Epithelial cell of proximal tubule (primary cell): ENCODE results near the gene FBXL7. TPM values are rescaled to one million over a fixed set of nuclear protein-coding genes. Genes with fewer than 3 reads are reported as not detected.

Source experiments
- DNase-seq: peaks from one replicate; pipeline ENCODE4 v3.0.0-alpha.2; 2011; ENCODE audit warnings: low read depth
- H3K4me3 ChIP-seq: 2 replicates; pipeline ENCODE4 v1.5.1; 2011; ENCODE audit warnings: low read depth, mild to moderate bottlenecking, low read length
- CTCF ChIP-seq: conservative IDR thresholded peaks from 2 replicates; pipeline ENCODE4 v1.5.1; 2012; ENCODE audit warnings: low read depth, mild to moderate bottlenecking, low read length
- total RNA-seq: library from RNA; depleted of rRNA; stranded (reverse); fragments of >200 nt; gene quantifications from 2 replicates; pipeline ENCODE4 v1.2.3, GENCODE V29; 2015

The FBXL7 gene
- total RNA-seq, 1 donor from 2014 or later = 5.6 TPM

DNA sequence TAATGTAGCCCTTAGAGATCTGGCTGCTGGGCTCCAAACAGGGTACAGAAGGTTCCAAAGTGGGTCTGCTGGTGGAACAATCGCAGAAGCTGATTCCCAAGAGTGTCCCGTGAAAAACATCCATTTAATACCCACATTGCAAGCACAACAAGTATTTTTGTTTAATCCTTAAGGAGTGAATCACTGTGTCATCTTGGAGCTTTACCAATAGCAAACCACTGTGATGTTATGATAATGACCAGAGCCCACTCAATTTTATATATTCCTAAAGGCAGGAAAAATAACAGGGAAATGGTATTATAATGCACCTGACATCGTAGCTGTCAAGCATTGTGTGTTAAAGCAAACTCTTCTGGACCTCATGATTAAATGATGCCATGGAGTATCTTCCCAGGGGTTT lies 291.9 kb downstream of the FBXL7 start:
- DNase-seq = no peak
- no peak overlapping the region for H3K4me3 ChIP-seq
- no peak for TF ChIP-seq CTCF

DNA sequence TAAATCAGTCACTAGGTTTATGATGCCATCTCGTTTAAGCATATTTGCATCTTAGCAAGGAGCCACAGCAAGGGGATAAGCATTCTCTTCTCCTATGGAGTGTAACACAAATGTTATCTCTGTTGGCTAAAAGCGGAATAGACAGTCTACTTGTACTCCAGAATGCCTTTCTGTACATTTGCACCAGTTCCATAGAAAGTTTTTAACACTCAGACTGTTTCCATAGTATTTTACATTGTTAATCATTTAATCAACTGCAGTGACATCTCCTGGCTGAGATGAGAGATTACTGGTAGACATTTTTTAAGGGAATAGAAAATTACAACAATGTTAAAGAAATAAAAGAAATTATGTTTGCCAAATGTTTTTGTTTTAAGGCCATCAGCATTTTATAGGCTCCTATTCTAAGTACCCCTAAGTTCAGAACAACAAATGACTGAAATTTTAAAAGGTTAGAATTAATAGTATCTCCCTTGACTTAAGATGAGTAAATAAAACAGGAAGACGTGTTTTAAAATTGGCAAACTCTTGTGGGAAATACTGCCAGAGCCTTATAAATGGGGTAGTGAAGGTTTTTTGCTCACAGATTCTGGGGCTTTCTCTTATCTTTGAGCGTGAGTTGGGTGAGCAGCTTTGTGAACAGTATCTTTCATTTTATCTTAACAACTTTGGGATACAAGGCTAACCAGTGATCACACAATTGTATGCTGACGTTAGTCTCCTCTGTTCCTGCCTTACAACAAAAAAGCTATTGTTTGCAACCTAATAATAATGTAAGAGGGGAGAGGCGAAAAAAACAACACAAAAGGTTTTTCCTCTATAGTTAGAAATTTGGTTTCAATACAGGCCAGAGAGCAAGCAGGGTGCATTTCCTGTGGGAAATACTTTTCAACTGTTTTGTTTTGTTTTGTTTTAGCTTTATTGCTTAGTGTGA lies 294.3 kb downstream of the FBXL7 start:
- DNase-seq = no peak
- peak; percentile 24 for TF ChIP-seq CTCF
- no peak overlapping the region for H3K4me3 ChIP-seq

- no peak for TF ChIP-seq CTCF
- H3K4me3 ChIP-seq = no peak overlapping the region
- DNase-seq = no peak
These were observed 296.1 kb downstream of the FBXL7 start for GRCh38 chr5:15796096-15796495.

GRCh38 chr5:15796557-15796956 lies 296.6 kb downstream of the FBXL7 start:
- H3K4me3 ChIP-seq = no peak overlapping the region
- no peak for DNase-seq
- no peak for TF ChIP-seq CTCF

DNA sequence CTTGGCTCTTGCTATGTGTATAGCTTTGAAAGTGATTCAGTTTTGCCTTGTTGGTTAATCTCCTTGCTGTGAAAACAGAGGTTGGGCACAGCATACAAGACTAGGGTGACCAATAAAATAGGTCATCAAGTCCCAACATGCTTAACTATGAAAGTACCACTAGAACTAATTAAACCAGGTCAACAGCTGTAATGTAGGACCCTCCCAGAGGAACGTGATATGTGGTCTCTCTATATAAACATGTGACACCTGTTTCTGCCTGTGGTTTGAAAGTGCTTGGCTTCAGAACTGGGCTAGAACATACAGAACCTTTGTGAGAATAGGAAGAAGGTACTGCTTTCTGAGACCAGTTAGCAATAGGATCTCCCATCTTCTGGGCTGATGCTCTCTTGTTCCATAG lies 297.1 kb downstream of the FBXL7 start:
- DNase-seq = no peak
- TF ChIP-seq CTCF = no peak
- H3K4me3 ChIP-seq = no peak overlapping the region

DNA sequence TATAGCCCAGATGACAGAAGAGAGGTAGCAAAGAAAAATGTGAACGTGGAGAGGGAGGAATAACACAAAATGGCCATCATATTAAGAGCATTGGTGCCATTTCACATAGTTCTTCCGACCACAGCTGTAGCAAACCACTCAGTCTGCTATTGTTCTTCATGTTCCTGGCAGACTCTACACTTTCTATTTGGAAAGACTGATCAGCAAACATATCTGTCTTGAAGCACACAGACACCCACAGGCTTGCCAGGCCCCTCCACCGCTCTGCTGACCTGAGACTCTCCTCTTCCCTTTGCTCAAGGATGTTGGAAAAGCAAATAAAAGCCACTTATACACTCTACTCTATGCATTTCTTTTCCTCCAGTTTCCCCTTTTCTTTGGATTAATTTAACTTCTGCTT lies 298.0 kb downstream of the FBXL7 start:
- no peak for TF ChIP-seq CTCF
- no peak overlapping the region for H3K4me3 ChIP-seq
- DNase-seq = no peak

GRCh38 chr5:15799014-15799413 lies 299.0 kb downstream of the FBXL7 start:
- no peak for DNase-seq
- TF ChIP-seq CTCF = no peak
- no peak overlapping the region for H3K4me3 ChIP-seq
